Natural killer cell treated with Interleukin-12 subunit alpha and Interleukin-12 subunit beta and Interleukin-15 and Interleukin-18, amount 100 ng/mL, for 72 hours (primary cell): ENCODE results near the gene TOX4. TPM values are rescaled to one million over a fixed set of nuclear protein-coding genes. Genes with fewer than 3 reads are reported as not detected.

ENCODE experiments used
- total RNA-seq, 2 donors: library from RNA; stranded (reverse); gene quantifications; one replicate each; pipeline ENCODE4 v1.2.3, GENCODE V29; 2022

The TOX4 gene
- total RNA-seq, 2 donors from 2014 or later = 92.0 to 105 TPM

Other genes starting within 250 kb of the TOX4 start
- gene HNRNPC, start 207.8 kb upstream of the TOX4 start, total RNA-seq = 100 to 1,000 TPM; 834 to 917 TPM
- gene RPGRIP1, start 197.1 kb upstream of the TOX4 start, total RNA-seq = under 1 TPM in 1 of 2 donors, not detected in 1; 0.17 TPM
- 100 to 1,000 TPM; 105 to 132 TPM for gene SUPT16H, start 93.2 kb upstream of the TOX4 start, total RNA-seq
- gene CHD8, start 21.1 kb upstream of the TOX4 start, total RNA-seq = 100 to 1,000 TPM; 118 to 147 TPM
- gene RAB2B, start 236 bp upstream of the TOX4 start, total RNA-seq = 10 to 100 TPM; 25.9 to 51.2 TPM
- gene METTL3, start 34.1 kb downstream of the TOX4 start, total RNA-seq = 10 to 100 TPM; 66.8 to 91.4 TPM
- gene SALL2, start 49.2 kb downstream of the TOX4 start, total RNA-seq = under 1 TPM; 0.31 to 0.45 TPM
- gene OR10G3, start 102.9 kb downstream of the TOX4 start, total RNA-seq = not detected
- not detected for gene OR10G2, start 157.7 kb downstream of the TOX4 start, total RNA-seq
- not detected for gene OR4E2, start 176.6 kb downstream of the TOX4 start, total RNA-seq
- not detected for gene OR4E1, start 196.6 kb downstream of the TOX4 start, total RNA-seq